Measurements from ENCODE around the gene ZRANB3.
"Not testable (repeated sequence)": the region's sequence is repeated elsewhere in the genome, so short reads cannot be mapped to it uniquely, and the experiment has no call there.

ZRANB3 gene

GRCh38 chr2:135409436-135409835 is 121.6 kb downstream of the ZRANB3 start:
- H3K27ac ChIP-seq, result no peak overlapping the region
- no peak for TF ChIP-seq ZFX (IDR thresholded peaks at IDR 0.05)
- TF ChIP-seq, protein P1, sequence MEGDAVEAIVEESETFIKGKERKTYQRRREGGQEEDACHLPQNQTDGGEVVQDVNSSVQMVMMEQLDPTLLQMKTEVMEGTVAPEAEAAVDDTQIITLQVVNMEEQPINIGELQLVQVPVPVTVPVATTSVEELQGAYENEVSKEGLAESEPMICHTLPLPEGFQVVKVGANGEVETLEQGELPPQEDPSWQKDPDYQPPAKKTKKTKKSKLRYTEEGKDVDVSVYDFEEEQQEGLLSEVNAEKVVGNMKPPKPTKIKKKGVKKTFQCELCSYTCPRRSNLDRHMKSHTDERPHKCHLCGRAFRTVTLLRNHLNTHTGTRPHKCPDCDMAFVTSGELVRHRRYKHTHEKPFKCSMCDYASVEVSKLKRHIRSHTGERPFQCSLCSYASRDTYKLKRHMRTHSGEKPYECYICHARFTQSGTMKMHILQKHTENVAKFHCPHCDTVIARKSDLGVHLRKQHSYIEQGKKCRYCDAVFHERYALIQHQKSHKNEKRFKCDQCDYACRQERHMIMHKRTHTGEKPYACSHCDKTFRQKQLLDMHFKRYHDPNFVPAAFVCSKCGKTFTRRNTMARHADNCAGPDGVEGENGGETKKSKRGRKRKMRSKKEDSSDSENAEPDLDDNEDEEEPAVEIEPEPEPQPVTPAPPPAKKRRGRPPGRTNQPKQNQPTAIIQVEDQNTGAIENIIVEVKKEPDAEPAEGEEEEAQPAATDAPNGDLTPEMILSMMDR (conservative IDR thresholded peaks at IDR 0.05), result no peak

DNA sequence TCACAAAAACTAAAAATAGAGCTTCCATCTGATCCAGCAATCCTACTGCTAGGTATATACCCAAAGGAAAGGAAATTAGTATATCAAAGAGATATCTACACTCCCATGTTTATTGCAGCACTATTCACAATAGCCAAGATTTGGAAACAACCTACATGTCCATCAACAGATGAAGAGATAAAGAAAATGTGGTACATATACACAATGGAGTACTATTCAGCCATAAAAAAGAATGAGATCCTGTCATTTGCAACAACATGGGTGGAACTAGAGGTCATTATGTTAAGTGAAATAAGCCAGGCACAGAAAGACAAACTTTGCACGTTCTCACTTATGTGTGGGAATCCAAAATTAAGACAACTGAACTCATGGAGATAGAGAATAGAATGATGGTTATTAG is 134.8 kb downstream of the ZRANB3 start:
- H3K27ac ChIP-seq, result not testable (repeated sequence)

- TF ChIP-seq ZFX (IDR thresholded peaks at IDR 0.05), result no peak
- TF ChIP-seq, protein P1 (conservative IDR thresholded peaks at IDR 0.05), result no peak
- no peak overlapping the region for H3K27ac ChIP-seq
These were observed 144.0 kb downstream of the ZRANB3 start for GRCh38 chr2:135386993-135387392.

DNA sequence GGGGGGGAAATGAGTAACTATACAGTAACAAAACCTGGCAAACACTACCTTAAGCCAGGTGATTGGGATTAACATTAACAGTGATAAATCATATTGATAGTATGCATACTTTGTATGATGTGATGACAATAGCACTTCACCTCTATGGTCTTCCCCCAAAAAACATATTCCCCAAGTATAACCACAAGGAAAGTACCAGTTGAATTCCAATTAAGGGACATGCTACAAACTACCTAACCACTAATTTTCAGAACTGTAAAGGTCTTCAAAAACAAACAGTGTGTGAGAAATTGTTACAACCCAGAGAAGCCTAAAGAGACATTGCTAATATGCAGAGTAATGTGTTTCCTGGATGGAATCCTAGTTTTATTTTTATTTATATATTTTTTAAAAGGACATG is 152.4 kb downstream of the ZRANB3 start:
- TF ChIP-seq, protein P1 (conservative IDR thresholded peaks at IDR 0.05), result no peak
- no peak overlapping the region for H3K27ac ChIP-seq

DNA sequence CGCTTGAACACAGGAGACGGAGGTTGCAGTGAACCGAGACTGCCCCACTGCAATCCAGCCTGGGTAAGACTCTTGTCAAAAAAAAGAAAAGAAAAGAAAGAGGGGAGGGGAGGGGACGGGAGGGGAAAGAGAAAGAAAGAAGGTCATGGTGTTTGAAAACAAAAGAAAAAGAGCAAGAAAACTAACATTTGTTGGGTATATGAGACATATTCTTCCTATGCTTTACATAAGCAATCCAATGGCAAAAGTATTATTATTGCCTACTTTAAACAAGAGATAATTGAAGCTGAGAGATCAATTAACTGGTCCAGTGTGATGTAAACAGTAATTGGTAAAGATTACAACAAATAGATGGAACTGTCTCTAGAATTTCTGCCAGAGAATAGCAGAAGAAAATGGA is 157.3 kb downstream of the ZRANB3 start:
- no peak overlapping the region for H3K27ac ChIP-seq
- TF ChIP-seq, protein P1 (conservative IDR thresholded peaks at IDR 0.05), result no peak
- TF ChIP-seq ZFX (IDR thresholded peaks at IDR 0.05), result no peak

- no peak overlapping the region for H3K27ac ChIP-seq
- TF ChIP-seq, protein P1 (conservative IDR thresholded peaks at IDR 0.05), result no peak
- TF ChIP-seq ZFX (IDR thresholded peaks at IDR 0.05), result no peak
These were observed 181.1 kb downstream of the ZRANB3 start for GRCh38 chr2:135349941-135350340.

- H3K27ac ChIP-seq, result not testable (repeated sequence)
These were observed 182.8 kb downstream of the ZRANB3 start for GRCh38 chr2:135348096-135348704.

DNA sequence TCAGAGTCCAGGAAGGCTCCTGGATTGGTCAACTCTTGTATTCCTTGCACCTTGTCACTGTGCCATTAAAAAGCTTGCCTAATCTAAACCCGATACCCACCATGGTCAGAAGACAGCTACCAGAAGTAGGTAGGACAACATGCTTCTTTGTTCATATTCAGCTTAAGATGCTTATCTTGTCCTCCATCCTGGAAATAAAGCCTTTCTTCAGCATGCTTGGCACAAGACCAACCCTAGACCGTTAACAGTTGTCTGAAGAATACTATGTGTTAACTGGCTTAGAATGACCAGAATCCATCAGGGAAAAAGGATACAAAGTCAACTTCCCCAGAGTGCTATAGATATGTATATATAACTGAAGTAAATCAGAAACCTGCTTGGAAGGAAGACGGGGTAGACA is 193.9 kb downstream of the ZRANB3 start:
- no peak for TF ChIP-seq ZFX (IDR thresholded peaks at IDR 0.05)
- TF ChIP-seq, protein P1 (conservative IDR thresholded peaks at IDR 0.05), result no peak
- H3K27ac ChIP-seq, result no peak overlapping the region
